ENCODE data around the gene RNF11.

RNF11 gene

GRCh38 chr1:51299185-51299885 lies 63.3 kb downstream of the RNF11 start:
- no peak overlapping the region for H3K4me3 ChIP-seq (replicated peaks; ENCODE audit: low read depth, low read length)
- TF ChIP-seq, protein P1, sequence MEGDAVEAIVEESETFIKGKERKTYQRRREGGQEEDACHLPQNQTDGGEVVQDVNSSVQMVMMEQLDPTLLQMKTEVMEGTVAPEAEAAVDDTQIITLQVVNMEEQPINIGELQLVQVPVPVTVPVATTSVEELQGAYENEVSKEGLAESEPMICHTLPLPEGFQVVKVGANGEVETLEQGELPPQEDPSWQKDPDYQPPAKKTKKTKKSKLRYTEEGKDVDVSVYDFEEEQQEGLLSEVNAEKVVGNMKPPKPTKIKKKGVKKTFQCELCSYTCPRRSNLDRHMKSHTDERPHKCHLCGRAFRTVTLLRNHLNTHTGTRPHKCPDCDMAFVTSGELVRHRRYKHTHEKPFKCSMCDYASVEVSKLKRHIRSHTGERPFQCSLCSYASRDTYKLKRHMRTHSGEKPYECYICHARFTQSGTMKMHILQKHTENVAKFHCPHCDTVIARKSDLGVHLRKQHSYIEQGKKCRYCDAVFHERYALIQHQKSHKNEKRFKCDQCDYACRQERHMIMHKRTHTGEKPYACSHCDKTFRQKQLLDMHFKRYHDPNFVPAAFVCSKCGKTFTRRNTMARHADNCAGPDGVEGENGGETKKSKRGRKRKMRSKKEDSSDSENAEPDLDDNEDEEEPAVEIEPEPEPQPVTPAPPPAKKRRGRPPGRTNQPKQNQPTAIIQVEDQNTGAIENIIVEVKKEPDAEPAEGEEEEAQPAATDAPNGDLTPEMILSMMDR (IDR thresholded peaks at IDR 0.05; ENCODE audit: low read depth, low read length, missing control alignments), result no peak
- DNase-seq (ENCODE audit: extremely low read depth, low read depth), result no peak

GRCh38 chr1:51299981-51300670 lies 64.1 kb downstream of the RNF11 start:
- DNase-seq (ENCODE audit: extremely low read depth, low read depth), result no peak
- no peak overlapping the region for H3K4me3 ChIP-seq (replicated peaks; ENCODE audit: low read depth, low read length)
- TF ChIP-seq, protein P1 (IDR thresholded peaks at IDR 0.05; ENCODE audit: low read depth, low read length, missing control alignments), result no peak

GRCh38 chr1:51301152-51301843 lies 65.2 kb downstream of the RNF11 start:
- no peak for DNase-seq (ENCODE audit: extremely low read depth, low read depth)
- TF ChIP-seq, protein P1 (IDR thresholded peaks at IDR 0.05; ENCODE audit: low read depth, low read length, missing control alignments), result no peak
- no peak overlapping the region for H3K4me3 ChIP-seq (replicated peaks; ENCODE audit: low read depth, low read length)

- H3K4me3 ChIP-seq (replicated peaks; ENCODE audit: low read depth, low read length), result no peak overlapping the region
- TF ChIP-seq, protein P1 (IDR thresholded peaks at IDR 0.05; ENCODE audit: low read depth, low read length, missing control alignments), result no peak
- DNase-seq (ENCODE audit: extremely low read depth, low read depth), result no peak
These were observed 65.7 kb downstream of the RNF11 start for GRCh38 chr1:51301844-51302162.

GRCh38 chr1:51302270-51302669 lies 66.2 kb downstream of the RNF11 start:
- no peak overlapping the region for H3K4me3 ChIP-seq (replicated peaks; ENCODE audit: low read depth, low read length)
- TF ChIP-seq, protein P1 (IDR thresholded peaks at IDR 0.05; ENCODE audit: low read depth, low read length, missing control alignments), result no peak
- DNase-seq (ENCODE audit: extremely low read depth, low read depth), result no peak

GRCh38 chr1:51302746-51303145 lies 66.7 kb downstream of the RNF11 start:
- TF ChIP-seq, protein P1 (IDR thresholded peaks at IDR 0.05; ENCODE audit: low read depth, low read length, missing control alignments), result no peak
- DNase-seq (ENCODE audit: extremely low read depth, low read depth), result no peak
- H3K4me3 ChIP-seq (replicated peaks; ENCODE audit: low read depth, low read length), result no peak overlapping the region
